ENCODE results near the gene SLIT1. TPM values are rescaled to one million over a fixed set of nuclear protein-coding genes. Genes with fewer than 3 reads are reported as not detected.

SLIT1 gene
- total RNA-seq, 1 experiment from 2014 or later: 1.0 TPM

DNA sequence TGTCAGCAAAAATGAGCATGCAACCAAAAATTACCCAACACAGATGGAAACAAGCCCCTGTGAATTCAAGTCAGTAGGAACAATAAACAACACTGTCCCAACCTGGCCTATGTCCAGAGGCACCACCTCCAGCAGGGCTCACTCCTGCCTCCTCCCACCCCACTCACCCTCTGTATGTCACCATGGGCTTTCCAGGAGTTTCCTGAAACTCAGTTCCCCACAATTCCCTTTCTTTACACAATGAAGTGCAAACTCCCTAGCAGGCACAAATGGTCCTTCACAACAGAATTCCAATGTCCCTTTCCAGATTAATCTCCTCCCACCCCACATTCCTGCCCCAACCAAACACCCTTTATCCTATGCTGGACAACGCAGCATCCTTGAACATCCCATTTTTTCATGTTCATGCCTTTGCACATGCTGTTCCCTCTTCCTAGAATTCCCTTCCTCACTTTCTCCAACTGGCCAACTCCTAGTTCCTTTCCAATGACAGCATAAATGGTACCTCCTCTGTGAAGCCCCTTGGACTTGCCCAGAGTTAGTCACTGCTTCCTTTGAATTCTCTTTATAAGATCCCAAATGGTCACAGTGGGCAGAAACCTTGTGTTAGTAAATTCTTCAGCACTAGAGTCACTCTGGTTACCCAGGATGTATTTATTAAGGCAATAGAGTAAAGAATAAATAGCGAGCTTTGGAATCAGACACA, 157.5 kb downstream of the SLIT1 start:
- Histone ChIP-seq H3K4me2 (ENCODE audit: low read depth, low read length, poor library complexity, severe bottlenecking) (no peak overlapping the region), H3K9ac (ENCODE audit: low read length) (no peak overlapping the region), H3K79me2 (ENCODE audit: low read length) (no peaks in the 10 kb centered on the region), H3K4me1 (ENCODE audit: low read length) (peaks cover 91% of the 10 kb centered on the region), H3K27ac (ENCODE audit: low read length) (no peak overlapping the region), H3K9me2 (replicated peaks; ENCODE audit: insufficient read depth, low read length) (no peaks in the 10 kb centered on the region), H4K20me1 (ENCODE audit: insufficient read depth, low read depth, low read length) (no peaks in the 10 kb centered on the region), H3K27me3 (ENCODE audit: low read length) (no peaks in the 10 kb centered on the region), H2AFZ (ENCODE audit: low read length) (no peak overlapping the region), H3K36me3 (ENCODE audit: insufficient read depth, low read length) (no peaks in the 10 kb centered on the region), H3K4me3 (ENCODE audit: low read length) (no peak overlapping the region), H3K9me3 (ENCODE audit: low read length) (no peaks in the 10 kb centered on the region)
- no peak for DNase-seq

DNA sequence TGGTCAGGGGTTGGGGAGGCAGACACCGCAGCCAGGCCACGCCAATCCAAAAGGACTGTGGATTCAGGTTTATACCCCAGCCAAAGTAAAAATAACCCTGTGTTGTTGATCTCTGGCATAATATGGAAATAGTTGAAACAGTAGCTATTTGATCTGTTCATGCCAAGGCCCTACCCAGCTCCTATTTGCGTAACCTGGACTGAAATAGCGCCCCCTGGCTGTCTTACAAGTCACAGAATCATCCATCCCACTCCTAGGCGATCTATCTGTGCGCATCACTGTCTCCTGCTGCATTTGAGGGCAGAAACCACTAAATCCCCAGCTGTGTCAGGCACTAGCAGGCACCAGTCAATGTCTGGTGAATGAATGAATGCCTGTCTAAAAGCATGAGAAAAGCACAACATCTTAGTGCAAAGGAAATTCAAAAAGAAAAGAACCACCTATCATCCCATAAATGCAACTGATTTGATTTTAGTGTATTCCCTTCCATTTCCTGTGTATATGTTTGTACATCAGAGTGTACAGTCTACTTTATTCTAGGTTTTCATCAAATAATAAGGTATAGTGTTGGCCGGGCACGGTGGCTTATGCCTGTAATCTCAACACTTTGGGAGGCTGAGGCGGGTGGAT, 160.0 kb downstream of the SLIT1 start:
- peak; percentile 91 for DNase-seq
- Histone ChIP-seq H4K20me1 (ENCODE audit: insufficient read depth, low read depth, low read length) (no peaks in the 10 kb centered on the region), H3K27me3 (ENCODE audit: low read length) (no peaks in the 10 kb centered on the region), H3K27ac (ENCODE audit: low read length) (peak overlapping the region; percentile 97), H3K79me2 (ENCODE audit: low read length) (no peaks in the 10 kb centered on the region), H3K9me3 (ENCODE audit: low read length) (no peaks in the 10 kb centered on the region), H3K4me3 (ENCODE audit: low read length) (no peak overlapping the region), H3K9ac (ENCODE audit: low read length) (peak overlapping the region; percentile 50), H3K36me3 (ENCODE audit: insufficient read depth, low read length) (no peaks in the 10 kb centered on the region), H3K9me2 (replicated peaks; ENCODE audit: insufficient read depth, low read length) (no peaks in the 10 kb centered on the region), H3K4me1 (ENCODE audit: low read length) (peaks cover 90% of the 10 kb centered on the region), H2AFZ (ENCODE audit: low read length) (0 out of 2 replicates have a peak overlapping the region, but pooled peaks have one; percentile 26), H3K4me2 (ENCODE audit: low read depth, low read length, poor library complexity, severe bottlenecking) (peak overlapping the region; percentile 52)

DNA sequence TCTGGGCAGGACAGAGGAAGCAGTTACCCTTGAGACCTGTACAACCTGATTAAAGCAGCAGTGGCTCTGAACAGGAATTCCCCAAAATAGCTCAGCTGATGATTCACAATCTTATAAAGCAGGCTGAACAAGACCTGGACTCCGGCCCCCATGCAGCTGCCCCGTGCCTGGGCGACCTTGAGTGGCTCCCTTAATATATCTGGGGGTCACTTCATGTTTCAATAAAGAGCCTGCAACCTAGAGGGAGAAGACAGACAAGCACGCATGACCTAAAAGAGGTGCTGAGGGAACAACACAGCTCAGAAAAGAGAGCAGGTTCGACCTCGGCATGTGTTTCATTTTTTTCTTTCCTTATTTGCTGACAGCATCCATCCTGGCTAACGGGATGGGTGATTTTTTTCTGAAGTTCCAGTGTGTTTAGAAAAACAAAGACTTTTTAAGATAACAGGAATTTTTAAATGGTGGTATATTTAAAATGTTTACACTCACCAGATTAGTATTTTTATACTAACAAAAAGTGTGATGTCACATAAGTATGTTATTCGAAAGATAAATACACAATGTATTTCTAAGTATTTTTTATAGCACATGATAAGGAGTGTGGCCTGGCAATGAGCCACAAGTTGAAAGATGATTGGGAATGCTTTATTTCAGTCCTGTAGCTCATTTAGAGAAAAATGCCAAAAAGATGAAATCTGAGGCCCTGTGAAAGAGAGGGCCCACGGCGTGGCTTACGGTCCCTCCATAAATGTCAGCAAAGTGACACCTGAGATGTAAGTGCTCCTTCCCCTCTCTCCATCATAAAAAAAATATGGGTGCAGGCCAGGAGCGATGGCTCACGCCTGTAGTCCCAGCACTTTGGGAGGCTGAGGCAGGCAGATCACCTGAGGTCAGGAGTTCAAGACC, 161.3 kb downstream of the SLIT1 start:
- no peaks in the 10 kb centered on the region for H3K9me3 ChIP-seq (ENCODE audit: low read length)
- no peaks in the 10 kb centered on the region for H3K79me2 ChIP-seq (ENCODE audit: low read length)
- no peaks in the 10 kb centered on the region for H3K36me3 ChIP-seq (ENCODE audit: insufficient read depth, low read length)
- H4K20me1 ChIP-seq (ENCODE audit: insufficient read depth, low read depth, low read length): no peaks in the 10 kb centered on the region
- H3K27ac ChIP-seq (ENCODE audit: low read length): peak overlapping the region; percentile 97
- H3K4me2 ChIP-seq (ENCODE audit: low read depth, low read length, poor library complexity, severe bottlenecking): peak overlapping the region; percentile 50
- no peaks in the 10 kb centered on the region for H3K9me2 ChIP-seq (replicated peaks; ENCODE audit: insufficient read depth, low read length)
- H3K27me3 ChIP-seq (ENCODE audit: low read length): no peaks in the 10 kb centered on the region
- H3K9ac ChIP-seq (ENCODE audit: low read length): peak overlapping the region; percentile 51
- H3K4me3 ChIP-seq (ENCODE audit: low read length): 0 out of 2 replicates have a peak overlapping the region, but pooled peaks have one; percentile 1
- peaks cover 90% of the 10 kb centered on the region for H3K4me1 ChIP-seq (ENCODE audit: low read length)
- peak overlapping the region; percentile 10; the same call in 1 of the 2 replicates for H2AFZ ChIP-seq (ENCODE audit: low read length)
- peak; percentile 84 for DNase-seq

DNA sequence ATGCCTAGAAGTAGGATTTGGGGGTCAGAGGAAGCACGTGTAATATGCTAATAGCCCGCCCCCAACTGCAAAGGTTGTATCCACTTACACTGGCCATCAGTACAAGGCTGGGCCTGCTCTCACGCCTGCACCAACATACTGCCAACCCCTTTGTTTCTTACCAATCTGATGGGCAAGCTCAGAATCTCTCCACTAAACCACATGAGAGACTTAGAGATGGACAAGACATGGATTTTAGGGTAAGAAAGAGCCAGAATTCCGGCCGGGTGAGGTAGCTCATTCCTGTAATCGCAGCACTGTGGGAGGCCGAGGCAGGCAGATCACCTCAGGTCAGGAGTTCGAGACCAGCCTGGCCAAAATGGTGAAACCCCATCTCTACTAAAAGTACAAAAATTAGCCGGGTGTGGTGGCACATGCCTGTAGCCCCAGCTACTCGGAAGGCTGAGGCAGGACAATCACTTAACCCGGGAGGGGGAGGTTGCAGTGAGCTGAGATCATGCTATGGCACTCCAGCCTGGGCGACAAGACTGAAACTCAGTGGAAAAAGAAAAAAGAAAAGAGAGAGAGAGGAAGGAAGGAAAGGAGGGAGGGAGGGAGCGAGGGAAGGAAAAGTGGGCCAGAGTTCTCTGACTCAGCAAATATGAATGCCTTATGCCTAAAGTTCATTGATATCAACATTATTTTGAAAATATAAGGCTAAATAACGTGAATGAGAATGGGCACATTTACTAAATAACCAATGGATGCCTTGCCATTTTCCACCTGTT, 162.2 kb downstream of the SLIT1 start:
- Histone ChIP-seq H3K9ac (ENCODE audit: low read length) (peak overlapping the region; percentile 51), H3K79me2 (ENCODE audit: low read length) (no peaks in the 10 kb centered on the region), H3K4me3 (ENCODE audit: low read length) (0 out of 2 replicates have a peak overlapping the region, but pooled peaks have one; percentile 1), H3K27ac (ENCODE audit: low read length) (peak overlapping the region; percentile 97), H3K4me2 (ENCODE audit: low read depth, low read length, poor library complexity, severe bottlenecking) (peak overlapping the region; percentile 50), H3K9me2 (replicated peaks; ENCODE audit: insufficient read depth, low read length) (no peaks in the 10 kb centered on the region), H3K4me1 (ENCODE audit: low read length) (peaks cover 91% of the 10 kb centered on the region), H3K36me3 (ENCODE audit: insufficient read depth, low read length) (no peaks in the 10 kb centered on the region), H3K9me3 (ENCODE audit: low read length) (no peaks in the 10 kb centered on the region), H3K27me3 (ENCODE audit: low read length) (no peaks in the 10 kb centered on the region), H4K20me1 (ENCODE audit: insufficient read depth, low read depth, low read length) (no peaks in the 10 kb centered on the region), H2AFZ (ENCODE audit: low read length) (peak overlapping the region; percentile 10; the same call in 1 of the 2 replicates)
- DNase-seq: no peak

DNA sequence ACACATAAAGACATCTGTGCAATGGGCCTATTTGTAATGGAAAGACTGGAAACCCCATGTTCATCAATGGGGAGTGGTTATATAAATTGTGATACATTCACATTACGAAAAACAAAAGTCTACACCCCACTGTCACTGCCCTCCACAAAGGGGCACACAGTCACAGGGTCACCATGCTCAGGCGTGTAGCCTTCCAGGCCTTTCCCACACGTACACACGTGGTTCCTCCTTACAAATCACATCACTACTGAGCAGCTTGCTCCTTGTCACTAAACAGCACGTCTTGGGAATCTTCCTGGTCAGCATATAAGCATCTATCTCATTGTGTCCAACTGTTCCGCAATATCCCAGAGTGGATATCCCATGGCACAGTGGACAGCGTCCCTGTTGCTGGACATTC, 163.1 kb downstream of the SLIT1 start:
- Histone ChIP-seq H3K36me3 (ENCODE audit: insufficient read depth, low read length) (no peaks in the 10 kb centered on the region), H3K9ac (ENCODE audit: low read length) (peak overlapping the region; percentile 65), H3K27ac (ENCODE audit: low read length) (peak overlapping the region; percentile 97), H3K9me2 (replicated peaks; ENCODE audit: insufficient read depth, low read length) (no peaks in the 10 kb centered on the region), H3K79me2 (ENCODE audit: low read length) (no peaks in the 10 kb centered on the region), H3K9me3 (ENCODE audit: low read length) (no peaks in the 10 kb centered on the region), H3K27me3 (ENCODE audit: low read length) (no peaks in the 10 kb centered on the region), H3K4me1 (ENCODE audit: low read length) (peaks cover 95% of the 10 kb centered on the region), H3K4me3 (ENCODE audit: low read length) (peak overlapping the region; percentile 27; the same call in 1 of the 2 replicates), H4K20me1 (ENCODE audit: insufficient read depth, low read depth, low read length) (no peaks in the 10 kb centered on the region), H2AFZ (ENCODE audit: low read length) (no peak overlapping the region; the same call in 1 of the 2 replicates), H3K4me2 (ENCODE audit: low read depth, low read length, poor library complexity, severe bottlenecking) (peak overlapping the region; percentile 57)
- peak; percentile 51 for DNase-seq

DNA sequence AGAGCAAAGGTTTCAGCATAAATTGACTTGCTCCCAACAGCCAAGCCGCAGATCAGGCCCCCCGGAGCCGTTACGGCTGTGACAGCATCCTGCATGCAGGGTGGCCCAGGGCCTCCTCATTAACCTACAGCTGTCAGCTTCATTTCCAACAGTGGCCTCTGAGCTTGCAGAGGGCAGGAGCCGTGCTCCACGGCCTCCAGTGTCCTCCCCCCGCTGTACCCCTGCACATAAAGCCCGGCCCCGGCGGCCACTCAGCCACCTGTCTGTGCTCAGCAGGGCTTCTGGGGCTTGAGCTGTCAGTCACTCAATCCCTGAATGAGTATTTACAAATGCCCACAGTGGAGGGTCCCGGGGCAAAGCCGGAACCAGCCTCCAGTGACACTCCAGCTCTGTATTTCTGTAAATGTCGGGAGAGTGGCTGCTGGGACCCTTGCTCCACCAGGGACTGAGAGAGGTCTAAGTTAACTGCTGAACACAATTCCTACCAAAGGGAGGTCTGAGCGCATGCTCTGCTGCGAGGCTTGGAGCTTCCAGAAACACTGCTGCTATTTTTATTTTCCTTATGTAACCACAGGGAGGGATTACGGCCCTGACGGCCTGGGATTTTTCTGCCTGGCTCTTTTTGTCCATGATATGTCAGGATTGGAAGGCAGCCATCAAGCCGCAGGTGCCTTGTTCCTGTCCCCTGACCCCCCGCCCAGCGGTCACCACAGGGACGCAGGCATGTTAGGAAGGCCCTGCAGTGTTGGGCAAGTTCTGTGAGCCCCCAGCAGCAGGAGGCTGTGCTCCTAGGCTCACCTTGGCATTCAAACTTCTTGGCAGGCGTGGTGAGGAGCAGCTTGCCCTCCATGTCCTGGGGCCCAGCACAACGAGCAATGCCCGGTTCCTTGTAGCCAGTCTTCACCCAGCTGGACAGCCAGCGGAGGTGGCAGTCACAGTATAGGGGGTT, 165.0 kb downstream of the SLIT1 start:
- Histone ChIP-seq H2AFZ (ENCODE audit: low read length) (no peak overlapping the region), H4K20me1 (ENCODE audit: insufficient read depth, low read depth, low read length) (no peaks in the 10 kb centered on the region), H3K4me3 (ENCODE audit: low read length) (no peak overlapping the region), H3K27ac (ENCODE audit: low read length) (peak overlapping the region; percentile 97), H3K9ac (ENCODE audit: low read length) (peak overlapping the region; percentile 20; the same call in 1 of the 2 replicates), H3K4me1 (ENCODE audit: low read length) (peaks cover 97% of the 10 kb centered on the region), H3K9me3 (ENCODE audit: low read length) (no peaks in the 10 kb centered on the region), H3K4me2 (ENCODE audit: low read depth, low read length, poor library complexity, severe bottlenecking) (no peak overlapping the region), H3K27me3 (ENCODE audit: low read length) (no peaks in the 10 kb centered on the region), H3K36me3 (ENCODE audit: insufficient read depth, low read length) (no peaks in the 10 kb centered on the region), H3K79me2 (ENCODE audit: low read length) (no peaks in the 10 kb centered on the region), H3K9me2 (replicated peaks; ENCODE audit: insufficient read depth, low read length) (no peaks in the 10 kb centered on the region)
- no peak for DNase-seq
